ENCODE results near the gene CAND2.

DNA sequence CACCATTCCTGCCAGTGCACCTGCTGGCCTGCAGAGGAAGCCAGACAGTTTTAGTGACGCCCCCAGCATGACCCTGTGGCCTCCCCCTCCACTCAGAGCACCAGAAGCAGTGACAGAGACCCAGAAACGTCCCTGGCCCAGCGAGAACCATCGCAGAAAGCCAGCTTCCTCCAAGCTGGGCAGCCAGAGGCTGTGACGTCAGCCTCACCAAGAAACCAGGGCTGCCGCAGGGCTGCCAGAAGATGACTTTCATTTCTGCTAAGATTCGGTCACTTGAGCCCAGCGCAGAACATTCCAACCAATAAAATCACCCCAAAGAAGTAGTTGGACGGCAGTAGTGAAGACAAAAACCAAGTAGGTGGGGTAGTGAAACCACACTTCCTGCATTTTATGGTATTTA is 74.5 kb downstream of the CAND2 start:
- TF ChIP-seq, protein P1, sequence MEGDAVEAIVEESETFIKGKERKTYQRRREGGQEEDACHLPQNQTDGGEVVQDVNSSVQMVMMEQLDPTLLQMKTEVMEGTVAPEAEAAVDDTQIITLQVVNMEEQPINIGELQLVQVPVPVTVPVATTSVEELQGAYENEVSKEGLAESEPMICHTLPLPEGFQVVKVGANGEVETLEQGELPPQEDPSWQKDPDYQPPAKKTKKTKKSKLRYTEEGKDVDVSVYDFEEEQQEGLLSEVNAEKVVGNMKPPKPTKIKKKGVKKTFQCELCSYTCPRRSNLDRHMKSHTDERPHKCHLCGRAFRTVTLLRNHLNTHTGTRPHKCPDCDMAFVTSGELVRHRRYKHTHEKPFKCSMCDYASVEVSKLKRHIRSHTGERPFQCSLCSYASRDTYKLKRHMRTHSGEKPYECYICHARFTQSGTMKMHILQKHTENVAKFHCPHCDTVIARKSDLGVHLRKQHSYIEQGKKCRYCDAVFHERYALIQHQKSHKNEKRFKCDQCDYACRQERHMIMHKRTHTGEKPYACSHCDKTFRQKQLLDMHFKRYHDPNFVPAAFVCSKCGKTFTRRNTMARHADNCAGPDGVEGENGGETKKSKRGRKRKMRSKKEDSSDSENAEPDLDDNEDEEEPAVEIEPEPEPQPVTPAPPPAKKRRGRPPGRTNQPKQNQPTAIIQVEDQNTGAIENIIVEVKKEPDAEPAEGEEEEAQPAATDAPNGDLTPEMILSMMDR (IDR thresholded peaks at IDR 0.05): no peak
- no peak for TF ChIP-seq POLR2A (IDR thresholded peaks at IDR 0.05)

All from thyroid gland (tissue), 4 donors.